GM12801 (cell line): ENCODE measurements around the gene NOTUM.

Experiments
- TF ChIP-seq, protein P1 (sequence below): IDR thresholded peaks from one replicate; pipeline ENCODE4 v1.5.1; 2011; ENCODE audit warnings: control low read depth; ENCODE audit not compliant: insufficient read length; ENCODE audit errors: extremely low read depth

The NOTUM gene

DNA sequence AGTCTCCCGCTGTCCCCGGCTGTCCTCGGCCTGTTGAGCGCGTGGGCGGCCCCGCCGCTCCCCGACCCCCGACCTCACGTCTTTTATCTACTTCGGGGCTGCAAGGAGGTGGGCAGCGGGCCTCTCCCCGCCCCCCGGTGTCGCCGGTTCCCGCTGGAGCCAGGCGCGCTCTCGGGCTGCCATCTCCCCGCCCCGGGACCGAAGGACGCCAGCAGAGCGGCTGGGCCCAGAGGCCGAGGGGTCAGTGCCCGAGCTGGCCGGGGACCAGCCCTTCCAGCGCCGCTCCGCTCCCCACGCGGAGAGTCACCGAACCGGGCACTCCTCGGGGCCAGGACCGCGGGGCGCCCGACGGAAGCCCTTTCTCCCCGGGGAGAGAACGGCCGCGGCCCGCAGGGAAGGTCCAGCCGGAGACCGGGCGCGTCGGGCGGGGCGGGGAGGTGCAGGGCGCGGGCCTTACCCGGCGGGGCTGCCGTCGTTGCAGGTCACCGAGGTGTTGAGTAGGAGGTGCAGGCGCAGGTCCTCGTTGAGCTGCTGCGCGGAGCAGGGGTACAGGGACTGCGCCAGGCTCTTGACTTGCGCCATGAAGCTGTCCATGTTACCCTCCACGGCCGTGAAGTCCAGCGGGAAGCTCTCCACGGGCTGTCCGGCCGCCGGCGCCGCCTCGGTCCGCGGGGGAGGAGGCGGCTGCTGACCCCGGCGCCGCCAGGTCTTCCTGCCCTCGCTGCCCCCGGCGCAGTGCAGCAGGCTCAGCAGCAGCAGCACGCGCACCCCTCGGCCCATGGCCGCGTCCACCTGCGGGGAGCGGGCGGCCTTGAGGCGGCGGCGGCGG lies 643 bp downstream of the NOTUM start:
- TF ChIP-seq, protein P1, sequence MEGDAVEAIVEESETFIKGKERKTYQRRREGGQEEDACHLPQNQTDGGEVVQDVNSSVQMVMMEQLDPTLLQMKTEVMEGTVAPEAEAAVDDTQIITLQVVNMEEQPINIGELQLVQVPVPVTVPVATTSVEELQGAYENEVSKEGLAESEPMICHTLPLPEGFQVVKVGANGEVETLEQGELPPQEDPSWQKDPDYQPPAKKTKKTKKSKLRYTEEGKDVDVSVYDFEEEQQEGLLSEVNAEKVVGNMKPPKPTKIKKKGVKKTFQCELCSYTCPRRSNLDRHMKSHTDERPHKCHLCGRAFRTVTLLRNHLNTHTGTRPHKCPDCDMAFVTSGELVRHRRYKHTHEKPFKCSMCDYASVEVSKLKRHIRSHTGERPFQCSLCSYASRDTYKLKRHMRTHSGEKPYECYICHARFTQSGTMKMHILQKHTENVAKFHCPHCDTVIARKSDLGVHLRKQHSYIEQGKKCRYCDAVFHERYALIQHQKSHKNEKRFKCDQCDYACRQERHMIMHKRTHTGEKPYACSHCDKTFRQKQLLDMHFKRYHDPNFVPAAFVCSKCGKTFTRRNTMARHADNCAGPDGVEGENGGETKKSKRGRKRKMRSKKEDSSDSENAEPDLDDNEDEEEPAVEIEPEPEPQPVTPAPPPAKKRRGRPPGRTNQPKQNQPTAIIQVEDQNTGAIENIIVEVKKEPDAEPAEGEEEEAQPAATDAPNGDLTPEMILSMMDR: no peak

DNA sequence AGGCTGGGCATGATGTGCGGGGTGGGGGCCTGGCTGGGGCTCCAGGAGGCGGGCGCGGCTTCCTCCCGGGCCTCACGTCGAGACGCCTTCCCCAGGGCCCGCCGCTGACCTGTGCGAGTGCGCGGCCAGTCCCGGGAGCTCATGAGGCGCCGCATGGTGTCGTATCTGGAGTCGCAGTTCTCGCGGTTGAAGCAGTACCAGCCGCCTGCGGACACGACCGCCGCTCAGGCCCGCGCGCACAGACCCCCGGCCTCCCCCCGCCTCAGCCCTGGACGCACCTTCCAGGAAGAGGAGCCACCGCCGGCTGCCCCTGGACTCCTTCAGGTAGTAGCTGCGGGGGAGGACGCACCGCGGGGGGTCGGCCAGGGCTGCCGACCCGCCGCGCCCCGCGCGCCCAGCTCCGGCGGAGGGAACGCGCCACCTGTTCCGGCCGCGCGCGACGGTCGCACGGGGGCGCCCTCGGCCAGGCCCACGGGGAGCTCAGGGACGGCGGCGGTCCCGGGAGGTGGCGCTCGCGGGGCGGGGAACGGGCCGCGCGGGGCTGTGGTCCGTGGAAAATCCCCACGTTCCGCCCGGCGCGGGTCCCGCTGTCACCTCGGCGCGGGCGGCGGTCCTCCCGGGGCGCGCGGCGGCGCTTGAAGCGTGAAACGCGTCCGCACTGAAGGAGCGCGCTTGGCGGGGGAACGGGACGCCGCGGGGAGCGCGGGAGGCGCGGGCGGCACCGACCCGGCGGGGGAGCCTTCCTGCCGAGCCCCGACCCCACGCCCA lies 1.4 kb downstream of the NOTUM start:
- TF ChIP-seq, protein P1: no peak

DNA sequence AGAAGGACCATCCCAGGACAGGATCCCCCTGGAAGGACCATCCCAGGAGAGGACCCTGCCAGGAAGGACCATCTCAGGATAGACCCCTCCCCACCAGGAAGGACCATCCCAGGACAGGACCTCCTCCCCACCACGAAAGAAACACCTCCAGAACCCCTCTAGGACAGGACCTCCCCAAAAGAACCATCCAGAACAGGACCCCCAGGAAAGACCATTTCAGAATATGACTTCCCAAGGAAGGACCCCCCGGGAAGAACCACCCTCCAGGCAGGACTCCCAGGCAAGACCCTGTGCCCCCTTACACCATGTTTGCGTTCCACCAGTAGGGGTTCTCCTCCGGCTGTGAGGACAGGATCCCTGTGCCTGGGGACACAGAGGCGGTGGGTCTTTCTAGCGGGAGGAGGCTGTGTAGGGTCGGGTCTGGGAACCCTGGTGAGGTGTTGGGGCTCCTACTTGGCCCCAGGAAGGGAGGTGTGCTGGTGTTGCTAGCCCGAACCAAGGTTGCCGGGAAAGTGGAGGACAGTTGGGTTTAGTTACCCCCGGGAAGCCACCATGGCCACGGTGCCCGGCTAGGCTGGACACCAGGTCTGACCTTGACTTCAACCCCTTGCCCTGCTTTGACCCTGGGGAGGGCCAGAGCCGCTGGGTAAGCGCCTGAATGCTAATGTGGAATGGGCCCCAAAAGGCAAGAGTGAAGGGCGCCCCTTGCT lies 2.2 kb downstream of the NOTUM start:
- TF ChIP-seq, protein P1: no peak

DNA sequence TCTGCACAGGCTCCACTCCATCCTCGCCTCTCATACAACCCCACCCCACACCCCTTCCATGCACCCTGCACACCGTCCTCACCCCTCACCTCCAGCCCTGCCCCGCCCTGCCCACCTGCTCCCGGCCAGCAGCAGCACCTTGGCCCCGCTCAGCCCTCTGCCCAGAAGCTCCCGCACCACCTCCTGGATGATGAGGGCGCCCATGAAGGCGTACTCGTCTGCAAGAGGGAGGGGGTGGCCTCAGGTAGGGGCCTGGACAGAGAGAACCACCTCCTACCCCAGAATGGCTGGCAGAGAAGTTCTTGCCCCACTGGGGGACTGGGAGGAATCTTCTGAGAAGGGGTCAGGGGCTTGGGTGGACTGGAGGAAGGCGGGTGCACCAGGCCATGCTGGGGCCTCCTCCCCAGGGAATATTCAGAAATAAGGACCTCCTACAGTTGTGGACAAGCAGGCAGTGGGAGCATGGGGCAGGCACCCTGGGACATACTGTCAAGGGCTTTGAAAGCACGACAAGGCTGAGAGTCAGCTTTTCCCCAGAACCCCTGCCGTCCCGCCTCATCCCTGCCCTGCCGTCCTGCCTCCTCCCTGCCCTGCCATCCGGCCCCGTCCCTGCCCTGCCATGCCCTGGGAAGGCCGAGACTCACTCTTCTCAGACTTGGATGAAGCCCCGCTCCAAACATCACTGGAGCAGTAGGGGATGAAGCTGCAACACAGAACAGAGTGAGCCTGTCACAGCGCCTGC lies 3.1 kb downstream of the NOTUM start:
- TF ChIP-seq, protein P1: no peak

DNA sequence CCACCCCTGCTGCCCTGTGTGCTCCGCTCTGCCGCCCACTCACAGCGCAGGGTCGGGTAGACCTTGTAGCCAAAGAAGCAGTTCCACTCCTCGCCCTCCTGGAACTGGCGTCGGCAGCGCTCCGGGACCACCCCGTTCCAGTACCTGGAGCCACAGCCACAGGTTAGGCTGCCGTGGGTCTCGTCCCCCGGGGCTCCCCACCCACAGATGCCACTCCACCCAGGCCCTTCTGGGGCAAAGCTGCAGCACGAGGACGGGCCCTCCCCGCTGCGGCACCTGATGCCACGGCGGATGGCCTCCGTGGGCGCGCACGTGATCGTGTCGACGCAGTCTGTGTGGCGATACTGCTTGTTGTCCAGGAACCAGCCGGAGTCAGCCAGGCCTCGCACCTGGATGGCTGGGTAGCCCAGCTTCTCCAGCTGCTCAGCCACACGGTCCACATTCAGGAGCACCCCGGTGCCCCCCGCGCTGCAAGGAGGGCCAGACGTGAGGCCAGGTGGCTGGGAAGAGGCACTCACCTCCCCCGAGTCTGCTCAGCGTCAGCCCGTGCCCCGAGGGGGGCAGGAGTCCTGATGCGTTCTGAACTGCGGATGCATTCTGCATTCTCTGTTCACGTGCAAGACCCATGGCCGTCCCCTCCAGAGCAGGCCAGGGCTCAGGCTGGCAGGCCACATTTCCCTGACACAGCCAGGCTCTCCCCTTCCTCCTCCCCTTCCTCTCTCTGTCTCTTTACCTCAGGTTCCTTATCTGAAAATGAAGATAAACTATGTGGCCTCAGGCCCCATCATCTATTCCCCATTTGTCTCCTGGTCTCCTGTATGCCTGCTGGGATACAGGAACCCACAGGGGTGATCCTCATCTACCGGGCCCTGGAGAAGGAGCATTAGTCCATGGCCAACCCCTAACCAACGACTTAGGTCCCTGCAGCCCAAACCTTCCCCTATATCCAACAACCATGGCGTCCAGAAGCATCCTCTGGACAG lies 4.1 kb downstream of the NOTUM start:
- TF ChIP-seq, protein P1: no peak

DNA sequence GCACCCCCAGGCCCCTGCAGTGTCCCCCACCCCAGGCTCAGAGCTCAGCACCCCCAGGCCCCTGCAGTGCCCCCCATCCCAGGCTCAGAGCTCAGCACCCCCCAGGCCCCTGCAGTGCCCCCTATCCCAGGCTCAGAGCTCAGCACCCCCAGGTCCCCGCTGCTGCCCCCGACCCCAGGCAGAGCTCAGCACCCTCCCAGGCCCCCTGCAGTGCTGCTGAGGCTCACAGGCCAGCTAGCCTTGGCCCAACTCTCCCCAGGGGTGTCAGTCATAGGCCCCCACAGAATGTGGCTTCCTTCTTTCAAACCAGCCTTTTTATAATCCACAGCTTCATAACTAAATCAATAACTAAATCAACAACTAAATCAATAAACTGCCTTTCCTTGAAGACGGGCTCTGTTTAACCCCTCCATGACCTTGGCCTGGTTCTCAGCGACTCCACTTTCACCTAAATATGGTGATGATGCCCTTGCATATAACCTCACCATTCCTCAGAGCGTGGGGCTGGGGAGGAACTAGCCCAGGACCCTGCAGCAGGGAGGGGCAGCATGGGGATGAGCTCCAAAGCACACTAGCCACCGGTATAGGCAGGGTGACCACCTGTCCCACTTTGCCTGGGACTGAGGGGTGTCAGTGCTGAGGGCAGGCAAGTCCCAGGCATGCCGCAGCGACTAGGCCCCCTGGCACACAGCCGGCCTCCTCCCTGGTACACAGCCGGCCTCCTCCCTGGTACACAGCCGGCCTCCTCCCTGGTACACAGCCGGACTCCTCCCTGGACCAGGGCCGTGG lies 5.0 kb downstream of the NOTUM start:
- TF ChIP-seq, protein P1: no peak
